ENCODE data around the gene PPL.
"Not testable (repeated sequence)": the region's sequence is repeated elsewhere in the genome, so short reads cannot be mapped to it uniquely, and the experiment has no call there.

PPL gene

DNA sequence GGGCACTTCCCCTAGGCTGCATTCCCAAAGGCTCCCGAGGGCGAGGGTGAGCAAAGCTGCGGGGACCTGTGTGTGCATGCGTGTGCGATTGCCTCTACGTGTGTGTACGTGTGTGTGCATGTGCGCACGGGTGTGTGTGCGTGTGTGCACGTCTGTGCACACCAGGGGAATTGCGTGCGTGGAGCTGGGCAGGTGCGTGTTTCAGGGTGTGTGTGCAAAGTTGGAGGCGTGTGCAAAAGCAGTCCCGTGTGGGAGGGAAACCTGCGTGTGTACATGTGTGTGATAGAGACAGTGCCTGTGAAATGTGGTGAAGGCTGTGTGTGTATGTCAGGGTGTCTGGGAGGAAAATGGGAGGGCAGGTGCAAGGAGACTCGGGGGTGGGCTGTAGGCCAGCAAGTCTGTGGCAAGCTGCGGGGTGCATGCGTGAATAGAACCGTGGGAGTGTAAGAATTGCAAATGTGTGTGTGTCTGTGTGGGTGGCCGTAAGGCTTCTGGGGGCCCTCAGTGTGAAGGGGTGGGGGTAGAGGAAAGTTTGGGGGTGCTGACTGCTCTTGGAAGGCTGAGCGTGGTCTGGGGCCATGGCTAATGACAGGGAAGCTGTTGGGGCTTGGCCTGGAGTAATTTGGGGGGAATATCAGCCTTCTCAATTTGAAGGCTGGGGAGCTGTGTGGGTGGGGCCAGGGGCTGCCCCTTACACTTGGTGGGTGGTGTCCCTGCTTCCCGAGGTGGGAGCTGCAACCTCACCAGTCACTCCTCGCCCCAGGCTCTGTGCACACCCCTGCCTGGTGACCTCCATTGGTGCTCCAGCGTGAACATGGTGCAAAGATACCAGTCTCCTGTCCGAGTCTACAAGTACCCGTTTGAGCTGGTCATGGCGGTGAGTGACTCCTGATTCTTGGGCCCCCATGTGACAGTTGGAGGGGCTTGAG lies 21.8 kb upstream of the PPL start:
- Histone ChIP-seq H3K36me3 (no peaks in the 10 kb centered on the region), H3K4me3 (peak overlapping the region; percentile 57), H3K4me2 (peak overlapping the region; percentile 89), H3K4me1 (peaks cover 23% of the 10 kb centered on the region), H3K9me3 (no peaks in the 10 kb centered on the region), H3K27me3 (no peaks in the 10 kb centered on the region), H3K27ac (no peak overlapping the region), H3K9ac (no peak overlapping the region), H4K20me1 (peaks cover 28% of the 10 kb centered on the region; the same call in 1 of the 2 replicates)
- no peak for TF ChIP-seq Cebpa-rat (IDR thresholded peaks at IDR 0.05)

DNA sequence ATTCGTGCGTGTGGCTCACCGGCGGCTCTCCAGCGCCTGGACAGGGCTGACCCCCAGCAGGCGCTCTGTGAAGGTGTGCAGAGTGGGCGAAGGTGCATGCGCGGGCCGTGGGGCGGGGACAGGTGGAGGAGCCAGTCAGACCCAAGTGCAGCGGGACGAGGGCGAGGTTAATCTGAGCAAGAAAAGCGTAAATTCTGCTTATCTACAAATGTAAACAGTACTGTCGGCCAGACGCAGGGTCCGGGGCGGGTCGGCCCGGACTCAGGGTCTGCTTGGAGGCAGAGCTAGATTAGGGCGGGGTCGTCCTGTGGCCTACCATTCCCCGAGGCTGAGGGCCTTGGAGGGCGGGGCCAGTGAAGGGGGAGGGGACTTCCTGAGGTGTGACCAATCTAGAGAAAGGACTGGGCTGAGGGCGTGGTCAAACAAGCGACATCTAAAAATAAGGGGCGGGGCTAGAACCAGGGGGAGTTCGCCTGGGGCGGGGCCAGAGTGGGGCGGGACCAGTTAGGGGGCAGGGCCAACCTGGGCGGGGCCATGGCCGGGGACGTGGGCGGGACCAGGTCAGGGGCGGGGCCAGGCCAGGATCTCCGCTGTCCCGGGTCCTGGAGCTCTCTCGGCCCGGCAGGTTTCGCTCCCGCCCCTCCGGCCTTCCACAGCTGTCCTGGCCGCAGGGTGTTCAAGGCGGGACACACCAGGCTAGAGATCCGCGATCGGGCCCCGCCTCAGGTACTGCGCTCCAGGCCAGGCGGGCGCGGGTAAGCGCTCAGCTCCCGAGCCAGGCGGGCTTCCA lies 21.0 kb upstream of the PPL start, which contains the start of gene SEC14L5:
Gene SEC14L5 (plus strand): TSS at position 611 of the 790 bp plus-strand sequence. CDS start 994 bp downstream, outside the sequence.
- Histone ChIP-seq H3K27ac (no peak within 1 kb of the TSS), H3K9ac (0 out of 2 replicates have a peak within 1 kb of the TSS, but pooled peaks have one; percentile 38), H3K27me3 (no peaks in the 10 kb centered on the region)

DNA sequence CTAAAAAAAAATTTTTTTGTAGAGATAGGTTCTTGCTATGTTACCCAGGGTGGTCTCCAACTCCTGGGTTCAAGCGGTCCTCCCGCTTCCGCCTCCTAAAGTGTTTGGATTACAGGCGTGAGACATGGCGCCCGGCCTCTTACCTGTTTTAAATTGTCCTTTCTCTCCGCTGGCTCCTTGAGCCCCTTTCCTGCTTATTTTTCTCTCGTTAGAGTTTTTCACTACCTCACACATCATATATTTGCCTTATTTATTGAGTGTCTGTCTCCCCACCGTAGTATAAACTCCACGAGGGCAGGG lies 20.4 kb upstream of the PPL start:
- Histone ChIP-seq H3K4me1 (peaks cover 28% of the 10 kb centered on the region), H3K9me3 (no peaks in the 10 kb centered on the region), H3K4me3 (peak overlapping the region; percentile 61), H4K20me1 (peaks cover 28% of the 10 kb centered on the region; the same call in 1 of the 2 replicates), H3K9ac (0 out of 2 replicates have a peak overlapping the region, but pooled peaks have one; percentile 38), H3K27ac (no peak overlapping the region), H3K36me3 (no peaks in the 10 kb centered on the region), H3K4me2 (peak overlapping the region; percentile 95), H3K27me3 (no peaks in the 10 kb centered on the region)
- TF ChIP-seq Cebpa-rat (IDR thresholded peaks at IDR 0.05) = no peak

More for the DNA sequence above, 21.0 kb upstream of the PPL start, which contains the start of gene SEC14L5:
- Histone ChIP-seq H3K4me1 (peaks cover 28% of the 10 kb centered on the region), H4K20me1 (peaks cover 28% of the 10 kb centered on the region; the same call in 1 of the 2 replicates), H3K36me3 (no peaks in the 10 kb centered on the region), H3K9me3 (no peaks in the 10 kb centered on the region), H3K4me2 (peak within 1 kb of the TSS; percentile 95), H3K4me3 (peak within 1 kb of the TSS; percentile 61)
- TF ChIP-seq Cebpa-rat (IDR thresholded peaks at IDR 0.05) = no peak

DNA sequence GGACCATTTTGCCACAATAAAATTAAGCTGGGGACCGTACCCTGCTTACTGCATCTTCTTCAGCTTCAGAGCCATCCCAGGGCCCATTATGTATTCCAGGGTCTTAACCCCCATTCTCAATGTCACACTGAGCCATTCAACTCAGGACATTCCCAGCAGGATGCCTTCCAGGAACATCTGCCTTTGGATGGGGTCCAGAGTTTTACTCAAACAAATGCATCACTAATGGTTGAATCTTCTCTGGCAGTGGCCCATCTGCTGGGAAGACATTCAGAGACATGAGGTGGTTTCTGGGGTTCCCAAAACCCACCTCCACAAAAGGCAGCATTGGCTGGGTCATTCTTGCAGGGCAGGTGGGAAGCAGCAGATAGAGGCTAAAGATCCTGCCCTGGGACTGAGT lies 17.8 kb upstream of the PPL start:
- Histone ChIP-seq H3K4me1 (peaks cover 28% of the 10 kb centered on the region), H3K27ac (no peak overlapping the region), H3K27me3 (no peaks in the 10 kb centered on the region), H3K4me2 (no peak overlapping the region), H4K20me1 (peaks cover 28% of the 10 kb centered on the region; the same call in 1 of the 2 replicates), H3K36me3 (no peaks in the 10 kb centered on the region), H3K9ac (no peak overlapping the region), H3K9me3 (no peaks in the 10 kb centered on the region), H3K4me3 (no peak overlapping the region)
- TF ChIP-seq Cebpa-rat (IDR thresholded peaks at IDR 0.05) = no peak

DNA sequence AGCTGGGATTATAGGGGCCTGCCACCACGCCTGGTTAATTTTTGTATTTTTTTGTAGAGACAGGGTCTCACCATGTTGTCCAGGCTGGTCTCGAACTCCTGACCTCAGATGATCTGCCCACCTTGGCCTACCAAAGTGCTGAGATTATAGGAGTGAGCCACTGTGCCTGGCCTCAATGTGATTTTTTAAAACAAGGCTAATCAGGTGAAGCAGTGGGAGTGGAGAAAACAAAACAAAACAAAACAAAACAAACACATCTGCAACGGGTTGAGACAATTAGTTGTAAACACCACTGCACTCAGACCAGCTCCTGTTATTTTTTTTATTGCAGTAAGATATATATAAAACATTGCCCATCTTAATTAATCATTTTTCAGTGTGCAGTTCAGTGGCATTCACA lies 14.6 kb upstream of the PPL start:
- H3K36me3 ChIP-seq, H3K27me3 ChIP-seq, H4K20me1 ChIP-seq, H3K27ac ChIP-seq, H3K4me3 ChIP-seq, H3K9me3 ChIP-seq, H3K9ac ChIP-seq, H3K4me2 ChIP-seq: not testable (repeated sequence)
- peaks cover 12% of the 10 kb centered on the region; the same call in 1 of the 2 replicates for H3K4me1 ChIP-seq

DNA sequence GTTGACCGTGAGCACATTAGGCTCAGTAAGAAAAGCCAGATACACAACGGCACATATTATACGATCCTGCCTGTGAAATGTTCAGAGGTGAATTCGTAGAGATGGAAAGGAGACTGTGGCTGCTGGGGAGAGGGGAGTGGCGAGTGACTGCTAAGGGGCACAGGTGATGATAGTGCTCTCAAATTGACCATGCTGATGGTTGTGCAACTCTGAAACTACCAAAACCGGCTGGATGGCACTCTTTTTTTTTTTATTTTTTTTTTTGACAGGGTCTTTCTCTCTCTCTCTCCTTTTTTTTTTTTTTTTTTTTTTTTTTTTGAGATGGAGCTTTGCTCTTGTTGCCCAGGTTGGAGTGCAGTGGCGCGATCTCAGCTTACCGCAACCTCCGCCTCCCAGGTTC lies 13.0 kb upstream of the PPL start:
- H4K20me1 ChIP-seq = no peaks in the 10 kb centered on the region; the same call in 1 of the 2 replicates
- no peaks in the 10 kb centered on the region for H3K36me3 ChIP-seq
- no peak for TF ChIP-seq Cebpa-rat (IDR thresholded peaks at IDR 0.05)
- H3K9me3 ChIP-seq = no peaks in the 10 kb centered on the region
- H3K27ac ChIP-seq = no peak overlapping the region
- no peaks in the 10 kb centered on the region for H3K27me3 ChIP-seq
- no peak overlapping the region for H3K9ac ChIP-seq
- H3K4me1 ChIP-seq = peaks cover 8% of the 10 kb centered on the region
- H3K4me2 ChIP-seq = no peak overlapping the region
- H3K4me3 ChIP-seq = no peak overlapping the region

DNA sequence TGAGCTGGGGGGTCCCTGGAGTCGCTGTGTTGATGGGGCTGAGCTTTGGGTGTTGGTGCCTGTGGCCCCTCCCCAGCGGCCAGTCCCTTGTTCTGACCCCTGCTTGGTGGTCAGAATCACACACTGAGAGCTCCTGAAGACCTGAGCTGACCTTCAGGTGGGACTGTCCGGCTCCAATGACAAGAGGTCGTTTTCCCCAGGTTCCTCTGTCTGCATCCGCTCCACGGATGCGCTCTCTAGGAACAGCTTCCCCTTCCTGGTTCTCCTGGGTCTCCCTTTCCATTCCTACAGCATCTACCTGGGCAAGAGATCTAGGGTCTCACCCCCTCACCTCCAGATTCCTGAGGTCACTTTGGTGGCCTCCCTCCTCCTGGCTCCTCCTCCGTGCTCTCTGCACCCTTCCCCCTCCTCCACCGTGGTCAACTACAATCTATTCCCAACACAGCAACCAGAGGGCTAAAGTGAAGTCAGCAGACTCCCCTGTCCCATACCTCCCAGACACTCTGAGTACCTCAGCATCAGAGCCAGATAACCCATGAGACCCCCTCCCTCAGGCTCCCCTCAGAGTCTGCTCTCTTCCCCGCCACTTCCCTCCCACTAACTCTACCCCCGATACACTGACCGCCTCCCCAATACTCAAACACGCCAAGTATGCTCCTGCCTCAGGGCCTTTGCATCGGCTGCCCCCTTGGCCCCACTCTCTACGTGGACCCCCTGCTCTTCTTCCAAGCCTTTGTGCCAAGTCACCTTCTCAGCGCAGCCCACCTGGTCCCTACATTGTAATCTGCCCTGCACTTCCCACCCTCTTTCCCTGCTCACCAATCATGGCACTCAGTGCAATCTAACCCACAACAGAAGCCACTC lies 12.2 kb upstream of the PPL start:
- no peak for TF ChIP-seq Cebpa-rat (IDR thresholded peaks at IDR 0.05)
- Histone ChIP-seq H3K27ac (no peak overlapping the region), H3K4me2 (no peak overlapping the region), H3K4me1 (peaks cover 16% of the 10 kb centered on the region), H3K9ac (no peak overlapping the region), H3K9me3 (no peaks in the 10 kb centered on the region), H3K36me3 (no peaks in the 10 kb centered on the region), H3K4me3 (no peak overlapping the region), H3K27me3 (no peaks in the 10 kb centered on the region), H4K20me1 (no peaks in the 10 kb centered on the region; the same call in 1 of the 2 replicates)

DNA sequence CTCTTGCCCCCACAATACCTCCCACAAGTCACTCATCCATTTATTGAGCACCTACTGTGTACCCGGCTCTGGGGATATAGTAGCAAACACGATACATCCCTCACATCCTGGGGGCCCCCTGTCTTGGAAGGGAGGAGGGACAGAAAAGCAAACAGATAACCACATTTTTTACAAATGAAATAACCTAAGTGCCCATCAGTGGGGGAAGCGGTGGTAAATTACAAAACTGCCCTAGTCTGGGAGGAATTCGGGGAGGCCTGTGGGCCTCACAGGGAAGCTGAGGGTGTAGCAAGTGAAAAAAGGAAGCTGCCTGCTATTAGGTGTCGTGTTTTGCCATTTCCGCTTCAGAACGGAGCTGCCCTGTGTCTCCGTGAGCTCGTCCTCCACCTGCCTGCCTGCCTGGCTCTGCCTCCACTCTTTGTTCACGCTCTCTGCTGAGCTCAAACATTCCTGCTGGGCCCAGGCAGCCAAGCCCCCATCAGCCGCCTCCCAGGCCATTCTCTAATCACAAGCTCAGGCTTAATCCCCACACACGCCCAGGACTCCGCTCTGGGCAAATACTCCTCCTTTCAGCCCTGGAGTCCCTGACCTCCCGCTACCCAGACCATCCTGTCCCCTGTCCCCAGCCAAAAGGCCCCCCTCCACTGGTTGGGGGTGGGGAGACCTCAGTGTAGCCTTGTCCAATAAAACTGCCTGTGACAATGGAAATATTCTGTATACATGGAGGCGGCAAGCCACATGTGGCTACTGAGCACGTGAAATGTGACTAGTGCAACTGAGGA lies 11.0 kb upstream of the PPL start:
- no peak overlapping the region for H3K27ac ChIP-seq

More for the DNA sequence above, 11.0 kb upstream of the PPL start:
- Histone ChIP-seq H3K36me3 (no peaks in the 10 kb centered on the region), H3K4me3 (no peak overlapping the region), H3K9ac (no peak overlapping the region), H4K20me1 (no peaks in the 10 kb centered on the region; the same call in 1 of the 2 replicates), H3K4me2 (no peak overlapping the region), H3K9me3 (no peaks in the 10 kb centered on the region), H3K27me3 (no peaks in the 10 kb centered on the region), H3K4me1 (peaks cover 11% of the 10 kb centered on the region)
- TF ChIP-seq Cebpa-rat (IDR thresholded peaks at IDR 0.05) = no peak
